ENCODE data around the gene ROR2.

GRCh38 chr9:91934654-91935053, 15.4 kb downstream of the ROR2 start:
- no peak for TF ChIP-seq CTCF (IDR thresholded peaks at IDR 0.05)
- no peak for TF ChIP-seq POLR2A (IDR thresholded peaks at IDR 0.05)

All from thyroid gland (tissue), 4 donors.